Measurements from ENCODE around the gene ETV4. TPM values are rescaled to one million over a fixed set of nuclear protein-coding genes. Genes with fewer than 3 reads are reported as not detected.

The ETV4 gene
- total RNA-seq, 2 experiments from 2014 or later, result not detected

- DNase-seq (ENCODE audit: low spot score), result no peak
- H3K79me2 ChIP-seq (ENCODE audit: insufficient read depth, low read depth, low read length), result no peaks in the 10 kb centered on the region
- no peak overlapping the region for H3K4me3 ChIP-seq (ENCODE audit: low read depth, low read length, poor library complexity, severe bottlenecking)
- no peaks in the 10 kb centered on the region for H3K9me2 ChIP-seq (ENCODE audit: insufficient read depth, low read length)
- H3K9me3 ChIP-seq (ENCODE audit: low read length), result no peaks in the 10 kb centered on the region
- no TSS peak for BruUV-seq (replicated peaks)
- H2AFZ ChIP-seq (ENCODE audit: low read length), result no peak overlapping the region
- intact Hi-C loops (cut with micrococcal nuclease; ENCODE audit: unreplicated experiment), result no loop called here
- H3K36me3 ChIP-seq (ENCODE audit: insufficient read depth, low read length), result no peaks in the 10 kb centered on the region
- TF ChIP-seq CTCF (conservative IDR thresholded peaks at IDR 0.05; ENCODE audit: low read length) (no peak), EZH2phosphoT487 (IDR thresholded peaks at IDR 0.05; ENCODE audit: borderline replicate concordance, low read depth, low read length) (no peak)
- H3K4me1 ChIP-seq (ENCODE audit: insufficient read depth, low read length, poor library complexity, severe bottlenecking), result peaks cover 14% of the 10 kb centered on the region
- ChIA-PET CTCF (ENCODE audit: unreplicated experiment) (no interaction called here), POLR2A (no interaction called here)
- no peaks in the 10 kb centered on the region for H4K20me1 ChIP-seq (ENCODE audit: insufficient read depth, low read length)
- H3K4me2 ChIP-seq (ENCODE audit: low read length), result no peak overlapping the region
- H3K27ac ChIP-seq (ENCODE audit: low read depth, low read length, poor library complexity, severe bottlenecking), result no peak overlapping the region
These were observed 37.2 kb upstream of the ETV4 start for GRCh38 chr17:43583332-43583731.

DNA sequence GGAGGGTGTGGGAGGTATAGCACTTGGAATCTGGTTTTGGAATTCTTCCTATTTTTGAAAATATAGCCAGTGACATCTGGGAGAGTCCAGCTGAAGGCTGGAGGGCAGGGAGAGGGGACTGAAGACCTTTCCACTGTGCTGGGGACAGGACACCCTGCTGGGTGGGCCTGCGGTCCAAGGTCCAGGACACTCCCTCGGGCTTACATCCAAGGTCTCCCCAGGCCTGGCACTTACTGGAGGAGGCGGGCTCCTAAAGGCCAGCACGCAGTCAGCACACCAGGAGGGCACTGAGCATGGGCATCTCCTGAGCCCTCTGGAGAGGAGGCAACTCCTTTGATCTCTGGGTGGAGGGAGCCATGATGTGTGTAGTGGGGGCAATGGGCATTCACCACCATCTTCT lies 35.5 kb upstream of the ETV4 start:
- Histone ChIP-seq H3K36me3 (ENCODE audit: insufficient read depth, low read length) (no peaks in the 10 kb centered on the region), H3K4me3 (ENCODE audit: low read depth, low read length, poor library complexity, severe bottlenecking) (no peak overlapping the region), H3K79me2 (ENCODE audit: insufficient read depth, low read depth, low read length) (no peaks in the 10 kb centered on the region), H3K9me2 (ENCODE audit: insufficient read depth, low read length) (no peaks in the 10 kb centered on the region), H3K9me3 (ENCODE audit: low read length) (no peaks in the 10 kb centered on the region), H2AFZ (ENCODE audit: low read length) (no peak overlapping the region), H3K4me2 (ENCODE audit: low read length) (no peak overlapping the region), H3K27ac (ENCODE audit: low read depth, low read length, poor library complexity, severe bottlenecking) (no peak overlapping the region), H3K4me1 (ENCODE audit: insufficient read depth, low read length, poor library complexity, severe bottlenecking) (peaks cover 22% of the 10 kb centered on the region), H4K20me1 (ENCODE audit: insufficient read depth, low read length) (no peaks in the 10 kb centered on the region)
- TF ChIP-seq EZH2phosphoT487 (IDR thresholded peaks at IDR 0.05; ENCODE audit: borderline replicate concordance, low read depth, low read length) (no peak), CTCF (conservative IDR thresholded peaks at IDR 0.05; ENCODE audit: low read length) (no peak)
- CTCF ChIA-PET (ENCODE audit: unreplicated experiment), result no interaction called here
- no peak for DNase-seq (ENCODE audit: low spot score)
- POLR2A ChIA-PET, result no interaction called here
- intact Hi-C loops (cut with micrococcal nuclease; ENCODE audit: unreplicated experiment), result no loop called here
- no TSS peak for BruUV-seq (replicated peaks)

DNA sequence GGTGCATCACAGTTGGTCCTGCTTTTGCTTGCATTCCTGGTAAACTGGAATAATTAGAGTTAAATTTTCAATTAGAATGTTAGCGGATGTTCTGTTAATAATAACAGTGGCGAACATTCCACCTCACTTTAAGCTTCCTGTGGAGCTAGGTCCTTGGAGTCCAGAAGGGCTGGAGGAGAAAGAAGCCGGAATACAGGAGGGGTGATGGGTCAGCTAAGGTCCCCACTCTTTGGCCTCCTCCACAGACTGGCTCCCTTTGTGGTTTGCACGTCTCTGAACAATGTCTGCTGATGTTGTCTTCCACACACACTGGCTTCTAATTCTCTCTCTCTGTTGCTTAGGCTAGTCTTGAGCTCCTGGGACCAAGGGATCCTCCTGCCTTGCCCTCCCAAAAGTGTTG lies 35.0 kb upstream of the ETV4 start:
- H3K9me3 ChIP-seq (ENCODE audit: low read length), result no peaks in the 10 kb centered on the region
- TF ChIP-seq EZH2phosphoT487 (IDR thresholded peaks at IDR 0.05; ENCODE audit: borderline replicate concordance, low read depth, low read length) (no peak), CTCF (conservative IDR thresholded peaks at IDR 0.05; ENCODE audit: low read length) (no peak)
- ChIA-PET CTCF (ENCODE audit: unreplicated experiment) (no interaction called here), POLR2A (no interaction called here)
- H3K27ac ChIP-seq (ENCODE audit: low read depth, low read length, poor library complexity, severe bottlenecking), result no peak overlapping the region
- H3K79me2 ChIP-seq (ENCODE audit: insufficient read depth, low read depth, low read length), result no peaks in the 10 kb centered on the region
- H3K4me2 ChIP-seq (ENCODE audit: low read length), result no peak overlapping the region
- DNase-seq (ENCODE audit: low spot score), result no peak
- H3K4me1 ChIP-seq (ENCODE audit: insufficient read depth, low read length, poor library complexity, severe bottlenecking), result peaks cover 22% of the 10 kb centered on the region
- no peaks in the 10 kb centered on the region for H3K36me3 ChIP-seq (ENCODE audit: insufficient read depth, low read length)
- H4K20me1 ChIP-seq (ENCODE audit: insufficient read depth, low read length), result no peaks in the 10 kb centered on the region
- H2AFZ ChIP-seq (ENCODE audit: low read length), result no peak overlapping the region
- no TSS peak for BruUV-seq (replicated peaks)
- no peaks in the 10 kb centered on the region for H3K9me2 ChIP-seq (ENCODE audit: insufficient read depth, low read length)
- intact Hi-C loops (cut with micrococcal nuclease; ENCODE audit: unreplicated experiment), result no loop called here
- H3K4me3 ChIP-seq (ENCODE audit: low read depth, low read length, poor library complexity, severe bottlenecking), result no peak overlapping the region
